ENCODE results near the gene GOLGA6L7.
A peak's percentile ranks its signal among the peaks of the same experiment; 100 is the strongest.
"Not testable (repeated sequence)": the region's sequence is repeated elsewhere in the genome, so short reads cannot be mapped to it uniquely, and the experiment has no call there.

GOLGA6L7 gene

GRCh38 chr15:28844147-28844546 is 4.3 kb downstream of the GOLGA6L7 start:
- not testable (repeated sequence) for DNase-seq (ENCODE audit: low spot score)

DNA sequence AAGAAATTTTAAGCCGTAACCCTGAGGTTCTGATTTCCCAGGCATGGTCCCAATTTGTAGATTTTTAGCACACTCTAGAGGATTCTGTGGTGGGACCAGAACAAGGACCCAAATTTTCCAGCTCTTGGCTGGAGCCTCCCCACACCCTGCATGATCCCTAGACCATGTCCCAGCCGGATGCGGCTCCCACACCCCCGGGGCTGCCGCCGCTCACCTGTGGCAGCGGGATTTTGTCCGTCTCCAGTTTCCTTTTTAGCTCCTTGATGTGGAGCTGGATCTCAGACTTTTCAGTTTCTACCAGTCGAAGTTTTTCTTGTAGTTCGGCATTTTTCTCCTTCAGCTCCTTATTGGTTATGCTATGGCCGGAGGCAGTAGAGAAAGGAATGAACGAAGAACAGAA is 4.9 kb downstream of the GOLGA6L7 start:
- DNase-seq (ENCODE audit: low spot score) = not testable (repeated sequence)

- DNase-seq (ENCODE audit: low spot score) = not testable (repeated sequence)
Measured at GRCh38 chr15:28842210-28842609, 6.2 kb downstream of the GOLGA6L7 start.

- DNase-seq (ENCODE audit: low spot score) = not testable (repeated sequence)
Measured at GRCh38 chr15:28840285-28840684, 8.2 kb downstream of the GOLGA6L7 start.

- not testable (repeated sequence) for DNase-seq (ENCODE audit: low spot score)
Measured at GRCh38 chr15:28834957-28835585, 13.4 kb downstream of the GOLGA6L7 start.

DNA sequence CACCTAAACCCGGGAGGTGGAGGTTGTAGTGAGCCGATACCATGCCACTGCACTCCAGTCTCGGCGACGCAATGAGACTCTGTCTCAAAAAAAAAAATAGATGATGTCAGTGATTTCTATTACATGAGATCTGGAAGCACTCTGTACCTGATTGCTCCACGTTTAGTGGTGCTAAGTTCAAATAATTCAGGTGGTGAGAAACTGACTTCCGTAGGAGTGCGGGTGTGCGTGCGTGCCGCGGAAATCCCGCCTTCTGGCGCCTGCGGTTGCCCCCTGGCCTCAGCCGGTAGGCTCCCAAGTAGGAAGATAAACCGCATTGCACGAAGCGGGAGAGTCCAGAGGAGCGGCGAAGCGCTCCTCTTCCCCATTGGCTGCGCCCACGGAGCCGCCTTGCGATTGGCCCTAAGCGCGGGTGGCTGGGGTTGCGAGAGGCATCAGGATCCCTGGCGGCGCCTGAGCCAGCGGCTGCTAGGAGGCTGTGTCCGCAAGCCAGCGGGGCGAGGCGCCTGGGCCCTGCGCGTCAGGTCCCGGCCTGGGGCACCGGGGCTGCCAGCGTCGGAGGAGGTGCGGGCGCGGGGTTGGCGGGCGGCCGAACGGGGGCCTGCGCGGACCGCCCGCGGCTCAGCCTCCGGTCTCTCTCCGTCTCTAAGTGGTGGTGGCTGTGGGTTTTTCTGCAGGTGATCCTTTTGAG is 16.4 kb downstream of the GOLGA6L7 start:
- peak; percentile 57 for DNase-seq (ENCODE audit: low spot score)

DNA sequence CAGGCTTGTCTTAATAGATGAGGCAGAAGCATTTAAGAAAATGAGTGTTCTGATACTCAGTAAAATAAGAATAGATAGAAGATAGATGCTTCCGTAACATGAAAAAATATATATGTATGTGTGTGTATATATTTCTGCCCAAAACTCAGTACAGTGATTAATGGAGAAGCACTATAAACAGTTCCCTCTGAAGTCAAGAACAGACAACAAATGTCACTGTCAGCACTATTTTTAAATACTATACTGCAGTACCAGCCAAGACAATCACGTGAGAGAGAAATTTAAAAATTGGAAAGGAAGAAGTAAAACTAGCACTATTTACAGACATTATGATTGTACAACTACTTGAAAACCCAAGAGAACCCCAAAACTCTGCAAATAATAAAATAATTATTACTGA is 27.0 kb downstream of the GOLGA6L7 start:
- not testable (repeated sequence) for DNase-seq (ENCODE audit: low spot score)

- DNase-seq (ENCODE audit: low spot score) = not testable (repeated sequence)
Measured at GRCh38 chr15:28819930-28820295, 28.5 kb downstream of the GOLGA6L7 start.

DNA sequence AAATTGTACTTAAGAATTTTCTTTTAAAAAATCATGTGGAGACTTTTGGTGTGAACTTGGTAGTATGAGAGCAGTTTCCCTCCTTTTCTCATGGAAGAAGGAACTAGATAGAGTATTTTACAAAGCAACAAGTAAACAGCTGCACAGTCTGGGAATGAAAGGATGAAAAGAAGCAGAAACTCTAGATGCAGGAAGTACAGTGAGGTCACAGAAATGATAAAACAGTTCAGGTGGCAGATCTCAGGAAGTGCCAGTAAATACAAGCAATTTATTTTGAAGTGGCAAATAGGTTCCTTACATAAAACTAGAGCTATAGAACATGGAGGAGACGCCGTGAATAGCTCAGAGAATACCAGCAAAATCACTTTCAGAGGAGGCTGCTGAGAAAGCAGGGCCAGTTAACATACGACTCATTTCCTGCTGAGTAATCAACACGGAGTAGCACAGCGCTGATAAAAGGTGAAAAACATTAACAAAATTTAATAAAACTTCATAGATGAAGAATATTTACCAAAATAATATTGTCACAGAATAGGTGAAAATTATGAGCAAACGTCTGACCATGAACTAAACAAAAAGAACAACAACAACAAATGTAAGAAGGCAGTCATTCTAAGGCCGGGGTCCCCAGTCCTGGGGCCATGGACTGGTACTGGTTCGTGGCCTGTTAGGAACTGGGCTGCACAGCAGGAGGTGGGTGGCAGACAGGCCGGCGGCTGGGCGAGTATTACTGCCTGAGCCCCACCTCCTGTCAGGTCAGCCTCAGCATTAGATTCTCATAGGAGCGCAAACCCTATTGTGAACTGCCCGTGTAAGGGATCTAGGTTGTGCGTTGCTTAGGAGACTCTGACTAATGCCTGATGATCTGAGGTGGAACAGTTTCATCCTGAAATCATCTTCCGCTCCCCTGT is 29.2 kb downstream of the GOLGA6L7 start:
- peak; percentile 22 for DNase-seq (ENCODE audit: low spot score)

DNA sequence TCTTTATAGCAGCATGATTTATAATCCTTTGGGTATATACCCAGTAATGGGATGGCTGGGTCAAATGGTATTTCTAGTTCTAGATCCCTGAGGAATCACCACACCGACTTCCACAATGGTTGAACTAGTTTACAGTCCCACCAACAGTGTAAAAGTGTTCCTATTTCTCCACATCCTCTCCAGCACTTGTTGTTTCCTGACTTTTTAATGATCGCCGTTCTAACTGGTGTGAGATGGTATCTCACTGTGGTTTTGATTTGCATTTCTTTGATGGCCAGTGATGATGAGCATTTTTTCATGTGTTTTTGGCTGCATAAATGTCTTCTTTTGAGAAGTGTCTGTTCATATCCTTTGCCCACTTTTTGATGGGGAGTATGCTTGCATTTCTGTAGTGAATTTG is 30.3 kb downstream of the GOLGA6L7 start:
- not testable (repeated sequence) for DNase-seq (ENCODE audit: low spot score)

GRCh38 chr15:28814059-28814458 is 34.4 kb downstream of the GOLGA6L7 start:
- not testable (repeated sequence) for DNase-seq (ENCODE audit: low spot score)

DNA sequence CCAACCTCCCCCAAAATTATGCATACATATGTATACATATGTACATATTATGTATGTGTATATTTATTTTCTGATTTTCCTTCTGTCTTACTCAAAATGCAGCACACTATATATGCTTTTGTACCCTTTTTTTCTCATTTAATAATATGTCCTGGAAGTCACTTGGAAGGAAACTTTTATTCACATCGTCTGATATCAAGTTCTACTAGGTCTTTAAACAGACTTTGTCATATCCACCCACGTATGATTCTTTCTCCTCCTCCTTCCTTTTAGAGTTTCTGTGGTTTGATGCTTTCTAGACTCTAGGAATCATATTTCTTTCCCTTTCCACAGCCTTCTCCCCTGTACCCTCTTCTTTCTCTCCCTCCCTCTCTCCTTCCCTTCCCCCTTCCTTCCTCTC is 35.1 kb downstream of the GOLGA6L7 start:
- DNase-seq (ENCODE audit: low spot score) = not testable (repeated sequence)

DNA sequence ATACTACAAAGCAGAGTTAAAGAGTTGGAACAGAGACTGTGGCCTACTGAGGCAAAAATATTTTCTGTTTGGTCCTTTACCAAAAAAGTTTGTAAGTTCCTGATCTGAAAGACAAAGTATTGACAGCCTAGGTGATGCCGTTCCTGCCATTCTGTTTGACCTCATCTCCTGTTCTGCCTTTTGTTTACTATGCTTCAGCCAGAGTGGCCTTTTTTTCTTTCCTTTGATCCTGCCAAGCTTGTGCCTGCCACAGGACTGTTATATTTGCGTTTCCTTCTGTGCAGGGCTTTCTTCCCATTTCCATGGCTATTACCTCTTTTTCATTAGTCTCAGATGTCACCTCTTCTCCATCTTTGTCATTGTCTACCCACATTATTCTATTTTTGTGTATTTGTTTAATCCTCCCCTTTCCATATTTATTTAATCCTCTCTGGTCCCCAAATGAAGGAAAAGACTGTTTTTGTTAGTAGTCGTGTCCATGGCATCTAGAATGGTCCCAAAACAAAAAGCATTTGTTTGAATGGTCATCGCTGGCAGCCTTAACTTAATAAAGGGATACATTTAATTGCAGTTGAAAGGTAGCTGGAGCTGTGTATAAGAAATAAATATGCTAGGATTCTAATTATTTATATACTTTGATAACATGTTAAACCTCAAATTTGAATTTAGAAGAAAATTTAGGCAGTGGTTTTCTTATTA is 36.4 kb downstream of the GOLGA6L7 start:
- DNase-seq (ENCODE audit: low spot score) = not testable (repeated sequence)

DNA sequence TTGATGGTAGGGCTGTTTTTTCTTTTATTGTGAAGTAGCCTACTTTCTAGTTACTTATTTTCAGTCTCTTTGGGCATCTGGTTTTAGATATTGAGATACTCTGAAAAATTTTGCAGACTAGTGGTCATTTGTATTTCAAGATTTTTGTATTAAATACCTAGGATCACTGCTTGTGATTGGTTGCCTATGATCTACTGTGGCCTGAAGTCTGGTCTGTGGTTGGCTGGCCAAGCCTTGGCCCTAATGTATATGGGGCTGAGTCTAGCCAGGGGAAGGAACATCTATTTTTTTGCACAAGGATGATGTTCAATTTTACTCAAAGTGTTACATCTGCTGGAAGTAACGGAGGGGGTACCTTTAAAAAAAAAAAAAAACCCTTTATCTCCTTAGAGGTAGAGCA is 38.0 kb downstream of the GOLGA6L7 start:
- not testable (repeated sequence) for DNase-seq (ENCODE audit: low spot score)

DNA sequence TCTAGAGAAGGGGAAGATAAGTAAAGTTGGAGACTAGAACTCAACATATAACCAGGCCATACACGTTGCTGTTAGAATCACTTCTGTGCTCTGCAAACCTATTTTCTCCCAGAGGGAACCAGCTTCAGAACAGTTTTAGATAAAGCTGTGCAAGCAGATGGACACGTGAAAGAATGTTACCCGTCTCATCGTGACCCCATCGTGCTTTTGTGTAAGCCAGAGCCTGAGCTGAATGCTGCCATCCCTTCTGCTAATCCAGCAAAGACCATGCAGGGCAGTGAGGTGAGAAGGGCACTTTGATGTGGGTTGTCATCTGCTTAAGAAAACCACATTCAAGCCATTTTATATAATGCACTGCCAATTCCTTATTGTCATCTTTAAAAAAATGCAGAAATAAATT is 40.3 kb downstream of the GOLGA6L7 start:
- not testable (repeated sequence) for DNase-seq (ENCODE audit: low spot score)

GRCh38 chr15:28800366-28800765 is 48.1 kb downstream of the GOLGA6L7 start:
- not testable (repeated sequence) for DNase-seq (ENCODE audit: low spot score)

DNA sequence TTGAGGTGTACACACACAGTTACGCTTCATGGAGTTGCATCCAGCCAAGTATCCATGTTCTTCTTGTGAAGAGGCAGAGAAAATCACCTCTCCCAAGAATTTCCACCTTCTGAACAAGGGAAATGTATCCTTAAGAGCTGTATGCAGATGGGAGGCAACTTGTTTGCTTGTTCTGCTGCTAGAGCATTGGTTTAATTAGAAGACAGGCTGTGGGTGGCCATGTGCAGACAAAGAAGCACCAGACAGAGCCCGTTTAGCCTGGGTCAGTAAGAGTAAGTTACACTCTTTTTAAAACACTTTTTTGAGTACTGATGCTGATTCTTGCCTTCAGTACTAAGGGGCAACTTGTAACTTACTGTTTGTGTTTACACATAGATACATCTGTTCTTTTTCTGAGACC is 50.2 kb downstream of the GOLGA6L7 start:
- not testable (repeated sequence) for DNase-seq (ENCODE audit: low spot score)

- not testable (repeated sequence) for DNase-seq (ENCODE audit: low spot score)
Measured at GRCh38 chr15:28794231-28794630, 54.2 kb downstream of the GOLGA6L7 start.

Measured in CD4-positive, alpha-beta T cell treated with Interleukin-2 at 100 ng/mL for 4 hours (primary cell).